Measurements from ENCODE around the gene NTRK3. TPM values are rescaled to one million over a fixed set of nuclear protein-coding genes. Genes with fewer than 3 reads are reported as not detected.

Gene NTRK3
- total and polyA plus RNA-seq, 2 of the 8 experiments (the other 6 are each of a cell fraction or from before 2014, with no cell fraction given) = 4.5 to 6.8 TPM

DNA sequence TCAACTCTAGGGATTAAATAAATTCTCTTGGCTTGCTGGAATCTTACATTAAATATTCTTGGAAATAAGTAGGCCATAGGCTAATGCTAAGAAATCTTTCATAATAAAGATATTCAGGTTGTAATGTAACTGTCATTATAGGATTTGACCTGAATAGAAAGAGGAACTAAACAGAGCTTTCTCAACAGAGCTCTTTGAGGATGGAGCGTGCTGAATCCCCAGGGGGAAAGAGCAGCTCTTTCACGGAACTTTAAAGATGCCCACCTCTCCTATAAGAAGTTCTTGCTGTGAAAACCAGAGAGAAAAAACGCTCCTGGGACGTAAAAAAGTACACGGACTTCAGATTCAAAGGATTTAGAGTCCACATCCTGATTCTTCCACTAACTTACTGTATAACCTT is 77.9 kb downstream of the NTRK3 start:
- no peak overlapping the region for H2BK120ac ChIP-seq (replicated peaks; ENCODE audit: low read depth, low read length)
- DNase-seq (ENCODE audit: low read depth in 1 of 2, low spot score in 2 of 2) = no peak
- no peaks in the 10 kb centered on the region for H3K79me2 ChIP-seq (ENCODE audit: control insufficient read depth in 1 of 2, insufficient read depth in 2 of 2, low read length in 2 of 2)
- FAIRE-seq = no peak
- no peak overlapping the region for H2BK20ac ChIP-seq (ENCODE audit: low read length)
- H2BK5ac ChIP-seq (ENCODE audit: low read depth, low read length) = no peak overlapping the region
- H2BK12ac ChIP-seq (ENCODE audit: low read depth, low read length) = no peak overlapping the region
- no peak overlapping the region for H2AK5ac ChIP-seq (ENCODE audit: low read depth, low read length)
- no peak overlapping the region for H4K8ac ChIP-seq (ENCODE audit: extremely low read depth, insufficient read depth, low read length)
- no peak overlapping the region for H4K91ac ChIP-seq (replicated peaks; ENCODE audit: insufficient read length, low read length)
- H3K4me3 ChIP-seq (ENCODE audit: extremely low read depth in 1 of 4, insufficient read depth in 2 of 4, low read depth in 3 of 4, low read length in 4 of 4) = no peak overlapping the region
- H3K27me3 ChIP-seq (replicated peaks in 1 of 4; ENCODE audit: control insufficient read depth in 3 of 4, extremely low read depth in 1 of 4, insufficient read depth in 3 of 4, low read length in 3 of 4) = no peaks in the 10 kb centered on the region
- no peak overlapping the region for H3K9ac ChIP-seq (replicated peaks in 1 of 4; ENCODE audit: extremely low read depth in 1 of 4, low read depth in 3 of 4, low read length in 3 of 4)
- H2BK15ac ChIP-seq (ENCODE audit: low read length) = no peak overlapping the region
- no peak overlapping the region for H3K23ac ChIP-seq (ENCODE audit: insufficient read length)
- H3K4ac ChIP-seq (replicated peaks; ENCODE audit: insufficient read length, low read depth, low read length) = no peak overlapping the region
- H3K27ac ChIP-seq (ENCODE audit: low read depth, low read length) = no peak overlapping the region
- H3K4me2 ChIP-seq (ENCODE audit: insufficient read depth in 1 of 2, low read depth in 2 of 2, low read length in 2 of 2) = no peak overlapping the region
- no peak overlapping the region for H3K56ac ChIP-seq (replicated peaks; ENCODE audit: insufficient read length, low read depth, low read length)
- no peaks in the 10 kb centered on the region for H3K36me3 ChIP-seq (ENCODE audit: control insufficient read depth in 2 of 4, insufficient read depth in 4 of 4, low read length in 3 of 4)
- CTCF ChIA-PET (ENCODE audit: partially characterized antibody) = interaction anchor here (0.7 to 2.7 kb wide), 4 partner anchors 15 to 277 kb away, joined by 3 to 13 read pairs (median 7); no protein-coding TSS in a partner anchor
- H2AFZ ChIP-seq (ENCODE audit: low read length) = no peak overlapping the region
- no peak overlapping the region for H4K5ac ChIP-seq (ENCODE audit: insufficient read length, low read depth, low read length)
- no peaks in the 10 kb centered on the region for H3K23me2 ChIP-seq (ENCODE audit: low read depth, low read length)
- POLR2A ChIA-PET (ENCODE audit: partially characterized antibody) = interaction anchor here (1.4 kb wide), 1 partner anchor 12 kb away, joined by 4 read pairs; no protein-coding TSS in a partner anchor
- no peak overlapping the region for H3K14ac ChIP-seq (ENCODE audit: insufficient read length)
- no peaks in the 10 kb centered on the region for H4K20me1 ChIP-seq (replicated peaks in 1 of 2; ENCODE audit: control insufficient read depth in 1 of 2, insufficient read depth in 2 of 2, low read length in 2 of 2)
- WGBS, 2 experiments (ENCODE audit: extremely low coverage in 1 of 2, insufficient coverage in 1 of 2, insufficient read length in 1 of 2, insufficient replicate concordance in 2 of 2, low coverage in 1 of 2, low lambda C conversion rate in 2 of 2, missing lambda C conversion rate in 1 of 2) = 75% methylated on average over 5 of the region's 5 CpGs; no CpG with 5 or more reads in 1 of the 2 experiments
- H3K79me1 ChIP-seq (ENCODE audit: low read depth, low read length) = no peaks in the 10 kb centered on the region
- H3K18ac ChIP-seq (ENCODE audit: extremely low read depth, low read length) = no peak overlapping the region
- no peaks in the 10 kb centered on the region for H3K4me1 ChIP-seq (replicated peaks in 1 of 4; ENCODE audit: control insufficient read depth in 3 of 4, insufficient read depth in 4 of 4, low read length in 3 of 4)
- no peaks in the 10 kb centered on the region for H3K9me3 ChIP-seq (ENCODE audit: insufficient read depth in 2 of 2, low read depth in 1 of 2, low read length in 1 of 2)
